K562 (cell line): ENCODE measurements around the gene XRCC5. TPM values are rescaled to one million over a fixed set of nuclear protein-coding genes. Genes with fewer than 3 reads are reported as not detected.

Experiments
- ATF4 ChIP-seq: fragments of 450-650 bp; formaldehyde crosslinking; IDR thresholded peaks from 2 replicates; pipeline ENCODE4 v1.4.0; 2022; ENCODE audit warnings: mild to moderate bottlenecking, moderate library complexity
- CBFA2T3 ChIP-seq: fragments of 450-650 bp; IDR thresholded peaks from 2 replicates; pipeline ENCODE4 v1.6.1; 2017
- CHD1 ChIP-seq: fragments of 200-600 bp; sonication (generic); IDR thresholded peaks from one replicate; pipeline ENCODE4 v1.6.1; 2012; ENCODE audit warnings: mild to moderate bottlenecking, moderate library complexity, low read length, inconsistent platforms
- EP300 ChIP-seq: IDR thresholded peaks from 2 replicates; pipeline ENCODE4 v1.6.1; 2012; ENCODE audit warnings: low read length, improper control_type of control experiment
- ETV6 ChIP-seq, 3 experiments: fragments of 150-350 bp in 1 of 3; sonication (generic) in 1 of 3; formaldehyde crosslinking in 1 of 3; IDR thresholded peaks; 2 replicates each; pipeline versions ENCODE4 v1.6.1 to v1.8.0; 2014 to 2022; ENCODE audit warnings: borderline replicate concordance in 2 of 3, low read depth in 2 of 3, antibody characterized with exemption in 1 of 3, low read length in 1 of 3, mild to moderate bottlenecking in 1 of 3, missing genetic modification reagents in 1 of 3
- GABPB2 ChIP-seq: fragments of 250-450 bp; sonication (Bioruptor Pico); conservative IDR thresholded peaks from 2 replicates; pipeline ENCODE4 v1.5.1; 2021; ENCODE audit warnings: mild to moderate bottlenecking
- GTF3C2 ChIP-seq: IDR thresholded peaks from 3 replicates; pipeline ENCODE4 v1.6.1; 2011; ENCODE audit warnings: borderline replicate concordance, mild to moderate bottlenecking, moderate library complexity; ENCODE audit not compliant: insufficient read length; ENCODE audit errors: extremely low read depth
- MCM2 ChIP-seq: fragments of 450-650 bp; IDR thresholded peaks from 2 replicates; pipeline ENCODE4 v1.6.1; 2017; ENCODE audit warnings: low read depth, mild to moderate bottlenecking
- NBN ChIP-seq: fragments of 450-650 bp; IDR thresholded peaks from 2 replicates; pipeline ENCODE4 v1.6.1; 2016; ENCODE audit warnings: low read depth, mild to moderate bottlenecking
- ZC3H11A ChIP-seq: IDR thresholded peaks from 2 replicates; pipeline ENCODE4 v1.6.1; 2012; ENCODE audit warnings: low read depth, low read length, improper control_type of control experiment
- ZNF316 ChIP-seq: fragments of 450-650 bp; IDR thresholded peaks from 2 replicates; pipeline ENCODE4 v1.6.1; 2016
- ZNF436 ChIP-seq: fragments of 250-450, 450-650 bp; sonication (Bioruptor Pico); formaldehyde crosslinking; IDR thresholded peaks from 2 replicates; pipeline ENCODE4 v1.7.0; 2020; ENCODE audit warnings: mild to moderate bottlenecking
- ZNF77 ChIP-seq: fragments of 250-450 bp; sonication (Bioruptor Pico); IDR thresholded peaks from 2 replicates; pipeline ENCODE4 v1.5.0; 2020
- polyA plus RNA-seq, 8 experiments: library from polyadenylated mRNA; depleted of rRNA in 4 of 8; stranded (reverse) in 5 of 8; unstranded in 3 of 8; fragments of >200 nt; fragmentation: Nextera tagmentation in 2 of 8; fragmentation: Illumina TruSeq in 1 of 8; extraction: Ambion mirVana in 2 of 8; extraction: Trizol in 1 of 8; gene quantifications; 2 replicates each; pipeline versions ENCODE4 v1.2.1 to v1.2.3, GENCODE V29; 2011 to 2014; ENCODE audit warnings: inconsistent platforms in 1 of 8, missing spikeins in 1 of 8
- total RNA-seq, 7 experiments: library from RNA; depleted of rRNA in 6 of 7; stranded (reverse); fragments of >200 nt in 6 of 7; fragmentation: Illumina TruSeq in 2 of 7; extraction: Trizol in 2 of 7; gene quantifications; 2 replicates each; pipeline versions ENCODE4 v1.2.1 to v1.2.3, GENCODE V29; 2011 to 2021; ENCODE audit warnings: low replicate concordance in 1 of 7
- TF ChIP-seq, protein P1 (sequence below): fragments of 200-400 bp; formaldehyde crosslinking; IDR thresholded peaks from 2 replicates; pipeline ENCODE4 v1.6.1; 2017; ENCODE audit warnings: mild to moderate bottlenecking, low read depth, low read length, moderate library complexity
- TF ChIP-seq, protein P2 (sequence below): fragments of 450-650 bp; IDR thresholded peaks from 2 replicates; pipeline ENCODE4 v1.6.1; 2016
- TF ChIP-seq, protein P3 (sequence below): sonication (generic); IDR thresholded peaks from 2 replicates; pipeline ENCODE4 v1.6.1; 2016

The XRCC5 gene
- total and polyA plus RNA-seq, 9 of the 15 experiments (the other 6 are each of a cell fraction or from before 2014, with no cell fraction given) = 168 to 551 (median 297) TPM

DNA sequence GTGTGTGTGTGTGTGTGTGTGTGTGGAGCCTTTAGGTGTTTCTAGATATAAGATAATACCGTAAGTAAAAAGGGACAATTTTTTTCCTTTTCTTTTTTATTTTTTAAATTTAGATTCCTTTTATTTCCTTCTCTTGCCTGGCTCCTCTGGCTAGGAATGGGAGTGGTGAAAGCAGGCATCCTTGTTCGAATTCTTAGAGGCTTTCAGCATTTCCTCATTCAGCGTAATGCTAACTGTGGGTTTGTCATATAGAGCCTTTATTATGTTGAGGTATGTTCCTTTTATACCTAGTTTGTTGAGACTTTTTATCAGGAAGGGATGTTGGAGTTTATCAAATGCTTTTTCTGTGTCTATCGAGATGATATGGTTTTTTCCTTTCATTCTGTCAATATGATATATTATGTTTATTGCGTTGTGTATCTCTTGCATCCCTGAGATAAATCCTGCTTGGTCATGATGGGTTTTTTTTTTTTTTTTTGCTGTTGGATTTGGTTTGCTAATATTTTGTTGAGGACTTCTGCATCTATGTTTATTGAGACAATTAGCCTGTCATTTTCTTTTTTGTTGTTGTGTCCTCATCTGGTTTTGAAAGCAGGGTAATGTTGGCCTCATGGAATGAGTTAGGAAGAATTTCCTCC is 120.2 kb downstream of the XRCC5 start (continued):
- TF ChIP-seq, protein P1, sequence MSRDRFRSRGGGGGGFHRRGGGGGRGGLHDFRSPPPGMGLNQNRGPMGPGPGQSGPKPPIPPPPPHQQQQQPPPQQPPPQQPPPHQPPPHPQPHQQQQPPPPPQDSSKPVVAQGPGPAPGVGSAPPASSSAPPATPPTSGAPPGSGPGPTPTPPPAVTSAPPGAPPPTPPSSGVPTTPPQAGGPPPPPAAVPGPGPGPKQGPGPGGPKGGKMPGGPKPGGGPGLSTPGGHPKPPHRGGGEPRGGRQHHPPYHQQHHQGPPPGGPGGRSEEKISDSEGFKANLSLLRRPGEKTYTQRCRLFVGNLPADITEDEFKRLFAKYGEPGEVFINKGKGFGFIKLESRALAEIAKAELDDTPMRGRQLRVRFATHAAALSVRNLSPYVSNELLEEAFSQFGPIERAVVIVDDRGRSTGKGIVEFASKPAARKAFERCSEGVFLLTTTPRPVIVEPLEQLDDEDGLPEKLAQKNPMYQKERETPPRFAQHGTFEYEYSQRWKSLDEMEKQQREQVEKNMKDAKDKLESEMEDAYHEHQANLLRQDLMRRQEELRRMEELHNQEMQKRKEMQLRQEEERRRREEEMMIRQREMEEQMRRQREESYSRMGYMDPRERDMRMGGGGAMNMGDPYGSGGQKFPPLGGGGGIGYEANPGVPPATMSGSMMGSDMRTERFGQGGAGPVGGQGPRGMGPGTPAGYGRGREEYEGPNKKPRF = no peak
- TF ChIP-seq GABPB2 (CRISPR knock-in tag) = no peak
- TF ChIP-seq, protein P2, sequence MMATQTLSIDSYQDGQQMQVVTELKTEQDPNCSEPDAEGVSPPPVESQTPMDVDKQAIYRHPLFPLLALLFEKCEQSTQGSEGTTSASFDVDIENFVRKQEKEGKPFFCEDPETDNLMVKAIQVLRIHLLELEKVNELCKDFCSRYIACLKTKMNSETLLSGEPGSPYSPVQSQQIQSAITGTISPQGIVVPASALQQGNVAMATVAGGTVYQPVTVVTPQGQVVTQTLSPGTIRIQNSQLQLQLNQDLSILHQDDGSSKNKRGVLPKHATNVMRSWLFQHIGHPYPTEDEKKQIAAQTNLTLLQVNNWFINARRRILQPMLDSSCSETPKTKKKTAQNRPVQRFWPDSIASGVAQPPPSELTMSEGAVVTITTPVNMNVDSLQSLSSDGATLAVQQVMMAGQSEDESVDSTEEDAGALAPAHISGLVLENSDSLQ = peak; percentile 69
- no peak for TF ChIP-seq ZC3H11A
- TF ChIP-seq ATF4 (CRISPR knock-in tag) = no peak
- no peak for TF ChIP-seq GTF3C2
- TF ChIP-seq, protein P3, sequence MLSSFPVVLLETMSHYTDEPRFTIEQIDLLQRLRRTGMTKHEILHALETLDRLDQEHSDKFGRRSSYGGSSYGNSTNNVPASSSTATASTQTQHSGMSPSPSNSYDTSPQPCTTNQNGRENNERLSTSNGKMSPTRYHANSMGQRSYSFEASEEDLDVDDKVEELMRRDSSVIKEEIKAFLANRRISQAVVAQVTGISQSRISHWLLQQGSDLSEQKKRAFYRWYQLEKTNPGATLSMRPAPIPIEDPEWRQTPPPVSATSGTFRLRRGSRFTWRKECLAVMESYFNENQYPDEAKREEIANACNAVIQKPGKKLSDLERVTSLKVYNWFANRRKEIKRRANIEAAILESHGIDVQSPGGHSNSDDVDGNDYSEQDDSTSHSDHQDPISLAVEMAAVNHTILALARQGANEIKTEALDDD = no peak
- no peak for TF ChIP-seq ETV6 (IDR thresholded peaks at IDR 0.05; ENCODE audit: borderline replicate concordance in 1 of 2, low read depth in 2 of 2, low read length in 1 of 2)
- no peak for TF ChIP-seq ETV6 (CRISPR knock-in tag; IDR thresholded peaks at IDR 0.05; ENCODE audit: borderline replicate concordance)
- TF ChIP-seq EP300 = peak; percentile 60; the same call in 1 of the 2 replicates
- TF ChIP-seq MCM2 = no peak
- peak; percentile 69 for TF ChIP-seq CBFA2T3
- TF ChIP-seq NBN = no peak
- TF ChIP-seq ZNF77 (CRISPR knock-in tag) = no peak
- TF ChIP-seq ZNF436 = no peak
- TF ChIP-seq ZNF316 = peak; percentile 67
- TF ChIP-seq CHD1 = no peak
